GM12878 (cell line): ENCODE results near the gene IL32. TPM values are rescaled to one million over a fixed set of nuclear protein-coding genes. Genes with fewer than 3 reads are reported as not detected.

Source experiments
- ASH2L ChIP-seq: fragments of 300-600, 200-600 bp; sonication (generic); IDR thresholded peaks from 2 replicates; pipeline ENCODE4 v1.6.1; 2017; ENCODE audit warnings: low read depth, mild to moderate bottlenecking, borderline replicate concordance
- BACH1 ChIP-seq: fragments of 450-650 bp; IDR thresholded peaks from 2 replicates; pipeline ENCODE4 v1.6.1; 2017; ENCODE audit warnings: mild to moderate bottlenecking, borderline replicate concordance
- E2F4 ChIP-seq: IDR thresholded peaks from 2 replicates; pipeline ENCODE4 v1.6.1; 2012; ENCODE audit warnings: low read depth, low read length, improper control_type of control experiment
- ESRRA ChIP-seq: IDR thresholded peaks from 2 replicates; pipeline ENCODE4 v1.6.1; 2012; ENCODE audit warnings: mild to moderate bottlenecking, low read length, improper control_type of control experiment
- KLF5 ChIP-seq: fragments of 450-650 bp; IDR thresholded peaks from 2 replicates; pipeline ENCODE4 v1.6.1; 2014; ENCODE audit warnings: mild to moderate bottlenecking; ENCODE audit not compliant: partially characterized antibody
- NFYA ChIP-seq: IDR thresholded peaks from 2 replicates; pipeline ENCODE4 v1.6.1; 2011; ENCODE audit warnings: low read depth, mild to moderate bottlenecking, low read length, improper control_type of control experiment, borderline replicate concordance
- SPI1 ChIP-seq: IDR thresholded peaks from 2 replicates; pipeline ENCODE4 v1.6.1; 2011; ENCODE audit warnings: low read depth, mild to moderate bottlenecking, low read length, moderate library complexity, borderline replicate concordance; ENCODE audit not compliant: insufficient read depth
- polyA plus RNA-seq, 11 experiments: library from polyadenylated mRNA; depleted of rRNA in 4 of 11; unstranded in 6 of 11; stranded (reverse) in 5 of 11; fragments of >200 nt; fragmentation: Nextera tagmentation in 4 of 11; fragmentation: Illumina TruSeq in 1 of 11; extraction: Ambion mirVana in 4 of 11; extraction: Trizol in 1 of 11; gene quantifications; 1 replicate in 1 of 11; 2 replicates in 10 of 11; pipeline versions ENCODE4 v1.2.1 to v1.2.3, GENCODE V29; 2011 to 2016; ENCODE audit warnings: inconsistent platforms in 2 of 11, missing spikeins in 2 of 11, low read depth in 1 of 11
- total RNA-seq, 4 experiments: library from RNA; depleted of rRNA in 3 of 4; stranded (reverse); fragments of >200 nt in 3 of 4; fragmentation: Illumina TruSeq in 1 of 4; extraction: Trizol in 1 of 4; gene quantifications; 2 replicates each; pipeline versions ENCODE4 v1.2.1 to v1.2.3, GENCODE V29; 2013 to 2021
- TF ChIP-seq, protein P1 (sequence below): fragments of 450-650 bp; IDR thresholded peaks from 2 replicates; pipeline ENCODE4 v1.6.1; 2017; ENCODE audit warnings: mild to moderate bottlenecking, moderate library complexity

IL32 gene
- total and polyA plus RNA-seq, 10 of the 15 experiments (the other 5 are each of a cell fraction or from before 2014, with no cell fraction given) = 27.0 to 122 (median 55.8) TPM

- TF ChIP-seq ASH2L = no peak
- no peak for TF ChIP-seq BACH1
- no peak for TF ChIP-seq ESRRA
- TF ChIP-seq SPI1 = no peak
- TF ChIP-seq, protein P1, sequence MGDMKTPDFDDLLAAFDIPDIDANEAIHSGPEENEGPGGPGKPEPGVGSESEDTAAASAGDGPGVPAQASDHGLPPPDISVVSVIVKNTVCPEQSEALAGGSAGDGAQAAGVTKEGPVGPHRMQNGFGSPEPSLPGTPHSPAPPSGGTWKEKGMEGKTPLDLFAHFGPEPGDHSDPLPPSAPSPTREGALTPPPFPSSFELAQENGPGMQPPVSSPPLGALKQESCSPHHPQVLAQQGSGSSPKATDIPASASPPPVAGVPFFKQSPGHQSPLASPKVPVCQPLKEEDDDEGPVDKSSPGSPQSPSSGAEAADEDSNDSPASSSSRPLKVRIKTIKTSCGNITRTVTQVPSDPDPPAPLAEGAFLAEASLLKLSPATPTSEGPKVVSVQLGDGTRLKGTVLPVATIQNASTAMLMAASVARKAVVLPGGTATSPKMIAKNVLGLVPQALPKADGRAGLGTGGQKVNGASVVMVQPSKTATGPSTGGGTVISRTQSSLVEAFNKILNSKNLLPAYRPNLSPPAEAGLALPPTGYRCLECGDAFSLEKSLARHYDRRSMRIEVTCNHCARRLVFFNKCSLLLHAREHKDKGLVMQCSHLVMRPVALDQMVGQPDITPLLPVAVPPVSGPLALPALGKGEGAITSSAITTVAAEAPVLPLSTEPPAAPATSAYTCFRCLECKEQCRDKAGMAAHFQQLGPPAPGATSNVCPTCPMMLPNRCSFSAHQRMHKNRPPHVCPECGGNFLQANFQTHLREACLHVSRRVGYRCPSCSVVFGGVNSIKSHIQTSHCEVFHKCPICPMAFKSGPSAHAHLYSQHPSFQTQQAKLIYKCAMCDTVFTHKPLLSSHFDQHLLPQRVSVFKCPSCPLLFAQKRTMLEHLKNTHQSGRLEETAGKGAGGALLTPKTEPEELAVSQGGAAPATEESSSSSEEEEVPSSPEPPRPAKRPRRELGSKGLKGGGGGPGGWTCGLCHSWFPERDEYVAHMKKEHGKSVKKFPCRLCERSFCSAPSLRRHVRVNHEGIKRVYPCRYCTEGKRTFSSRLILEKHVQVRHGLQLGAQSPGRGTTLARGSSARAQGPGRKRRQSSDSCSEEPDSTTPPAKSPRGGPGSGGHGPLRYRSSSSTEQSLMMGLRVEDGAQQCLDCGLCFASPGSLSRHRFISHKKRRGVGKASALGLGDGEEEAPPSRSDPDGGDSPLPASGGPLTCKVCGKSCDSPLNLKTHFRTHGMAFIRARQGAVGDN = no peak
- no peak for TF ChIP-seq NFYA
- TF ChIP-seq KLF5 = no peak
- TF ChIP-seq E2F4 = no peak
Observed at GRCh38 chr16:3118204-3118790, 52.9 kb downstream of the IL32 start (continued).
